Stimulated activated CD4-positive, alpha-beta T cell treated with anti-CD3 and anti-CD28 coated beads, Interleukin-15, amount 100 ng/mL, for 48 hours (primary cell): Measurements from ENCODE around the gene ZNF146.
"Not testable (repeated sequence)": the region's sequence is repeated elsewhere in the genome, so short reads cannot be mapped to it uniquely, and the experiment has no call there.

ENCODE experiments used
- DNase-seq, 2 donors: peaks; one replicate each; pipeline ENCODE4 v3.0.0-alpha.2; 2020; ENCODE audit warnings: low read depth in 2 of 2

Gene ZNF146

GRCh38 chr19:36233626-36234025 is 18.7 kb downstream of the ZNF146 start:
- not testable (repeated sequence) for DNase-seq

DNA sequence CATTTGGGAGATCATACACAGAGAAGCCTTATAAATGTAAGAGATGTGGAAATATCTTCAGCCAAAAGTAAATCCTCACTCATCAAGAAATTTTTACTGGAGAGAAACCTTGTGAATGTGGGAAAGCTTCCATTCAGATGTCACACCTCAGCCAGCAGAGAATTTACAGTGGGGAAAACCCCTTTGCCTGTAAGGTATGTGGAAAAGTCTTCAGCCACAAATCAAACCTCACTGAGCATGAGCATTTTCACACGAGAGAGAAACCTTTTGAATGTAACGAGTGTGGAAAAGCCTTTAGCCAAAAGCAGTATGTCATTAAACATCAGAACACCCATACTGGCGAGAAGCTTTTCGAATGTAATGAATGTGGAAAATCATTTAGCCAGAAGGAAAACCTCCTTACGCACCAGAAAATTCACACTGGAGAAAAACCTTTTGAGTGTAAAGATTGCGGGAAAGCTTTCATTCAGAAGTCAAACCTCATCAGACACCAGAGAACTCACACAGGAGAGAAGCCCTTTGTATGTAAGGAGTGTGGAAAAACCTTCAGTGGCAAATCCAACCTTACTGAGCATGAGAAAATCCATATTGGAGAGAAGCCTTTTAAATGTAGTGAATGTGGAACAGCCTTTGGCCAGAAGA is 21.5 kb downstream of the ZNF146 start:
- DNase-seq, result no peak

DNA sequence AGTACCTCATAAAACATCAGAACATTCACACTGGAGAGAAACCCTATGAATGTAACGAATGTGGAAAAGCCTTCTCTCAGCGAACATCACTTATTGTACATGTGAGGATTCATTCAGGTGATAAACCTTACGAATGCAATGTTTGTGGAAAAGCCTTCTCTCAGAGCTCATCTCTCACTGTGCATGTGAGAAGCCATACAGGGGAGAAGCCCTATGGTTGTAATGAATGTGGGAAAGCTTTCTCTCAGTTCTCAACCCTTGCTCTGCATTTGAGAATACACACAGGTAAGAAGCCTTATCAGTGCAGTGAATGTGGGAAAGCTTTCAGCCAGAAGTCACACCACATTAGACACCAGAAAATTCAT is 22.0 kb downstream of the ZNF146 start:
- DNase-seq, result no peak

DNA sequence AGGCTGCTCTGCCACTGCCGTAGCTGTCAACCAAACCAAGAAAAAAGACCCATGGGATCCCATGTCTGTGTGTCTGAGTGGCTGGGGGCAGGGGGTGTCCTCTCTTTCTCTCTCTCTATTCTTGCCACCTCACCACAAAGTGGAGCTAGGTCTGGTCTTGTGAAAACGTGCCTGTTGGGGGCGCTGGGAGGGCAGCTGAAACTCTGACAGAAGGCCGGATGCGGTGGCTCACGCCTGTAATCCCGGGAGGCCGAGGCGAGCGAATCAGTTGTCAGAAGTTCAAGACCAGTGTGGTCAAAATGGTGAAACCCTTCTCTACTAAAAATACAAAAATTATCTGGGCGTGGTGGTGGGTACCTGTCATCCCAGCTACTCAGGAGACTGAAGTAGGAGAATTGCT is 29.2 kb downstream of the ZNF146 start:
- DNase-seq, result no peak

DNA sequence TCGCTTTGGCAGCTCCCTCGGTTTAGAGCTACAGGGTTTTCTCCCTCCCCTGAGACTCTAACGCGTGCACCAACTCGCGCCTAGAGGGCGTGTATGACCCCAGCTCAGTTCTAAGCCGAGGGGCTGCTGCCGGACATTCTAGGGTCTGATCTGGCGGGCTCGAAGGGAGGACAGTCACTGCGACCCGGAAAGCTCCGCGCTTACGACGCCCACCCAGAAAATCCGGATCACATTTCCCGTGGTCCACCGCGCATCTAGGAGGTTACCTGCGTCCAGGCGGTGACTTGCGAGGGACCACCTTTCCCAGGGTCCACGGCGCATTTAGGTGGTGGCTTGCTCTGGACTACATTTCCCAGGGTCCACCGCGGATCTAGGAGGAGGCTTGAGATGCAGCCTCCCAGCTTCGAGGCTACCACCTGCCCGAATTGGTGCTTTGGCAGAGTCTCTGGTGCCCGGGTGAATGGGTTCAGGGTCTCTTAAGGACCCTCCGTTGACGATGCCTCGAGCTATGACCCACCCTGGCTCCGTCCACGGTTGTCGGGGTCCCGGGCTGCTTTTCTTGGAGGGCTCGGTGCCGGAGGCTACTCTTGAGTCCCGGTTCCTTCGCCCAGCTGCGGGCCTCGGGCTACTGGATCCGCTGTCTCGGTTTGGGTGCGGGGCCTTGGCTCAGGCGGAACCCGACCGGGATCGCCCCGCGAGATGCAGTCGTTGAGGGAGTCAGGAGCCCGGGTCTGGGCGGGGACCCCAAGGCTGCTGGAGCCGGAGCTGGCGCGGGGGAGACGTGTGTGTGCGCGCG is 30.5 kb downstream of the ZNF146 start:
- no peak for DNase-seq

GRCh38 chr19:36246006-36246481 is 31.1 kb downstream of the ZNF146 start:
- DNase-seq, result no peak

DNA sequence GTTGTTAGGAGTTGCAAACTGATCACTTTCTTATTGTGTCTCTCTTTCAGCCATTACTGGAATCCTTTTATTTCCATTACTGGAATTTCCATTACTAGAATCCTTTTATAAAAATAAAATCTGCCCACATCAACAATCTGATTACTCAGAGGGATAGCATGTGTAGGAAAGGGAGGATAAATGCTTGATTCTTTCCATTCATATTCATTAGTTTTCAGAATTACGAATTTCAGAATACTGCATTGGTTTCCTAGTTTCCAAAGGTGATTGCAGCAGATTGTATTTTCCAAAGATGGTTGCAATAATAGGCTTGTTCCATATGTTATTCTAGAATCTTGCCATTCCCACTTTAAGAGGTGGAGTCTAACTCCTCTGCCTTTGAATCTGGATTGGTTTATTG is 37.1 kb downstream of the ZNF146 start:
- no peak for DNase-seq

GRCh38 chr19:36254848-36255247 is 39.9 kb downstream of the ZNF146 start:
- DNase-seq, result no peak

DNA sequence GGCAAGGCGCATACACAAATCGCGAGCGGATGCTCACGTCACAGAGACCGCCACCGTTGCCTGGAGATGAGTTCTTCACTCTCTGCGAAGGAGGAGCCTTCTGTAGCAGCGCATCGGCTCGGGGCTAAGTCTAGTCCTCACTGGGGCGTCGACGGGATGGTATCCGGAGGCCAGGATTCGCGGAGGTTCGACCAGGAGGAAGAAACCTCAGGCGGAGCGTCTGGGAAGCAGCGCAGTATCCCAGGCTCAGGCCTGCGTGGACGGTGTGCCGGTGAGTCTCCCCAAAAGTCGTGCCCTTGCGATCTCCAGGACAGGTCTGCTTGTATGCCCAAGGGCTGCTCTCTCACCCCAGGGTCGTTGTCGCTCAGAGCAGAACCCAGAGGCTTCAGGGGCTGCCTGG is 40.4 kb downstream of the ZNF146 start:
- no peak for DNase-seq

- DNase-seq, result no peak
Measured at GRCh38 chr19:36256064-36256463, 41.2 kb downstream of the ZNF146 start.

DNA sequence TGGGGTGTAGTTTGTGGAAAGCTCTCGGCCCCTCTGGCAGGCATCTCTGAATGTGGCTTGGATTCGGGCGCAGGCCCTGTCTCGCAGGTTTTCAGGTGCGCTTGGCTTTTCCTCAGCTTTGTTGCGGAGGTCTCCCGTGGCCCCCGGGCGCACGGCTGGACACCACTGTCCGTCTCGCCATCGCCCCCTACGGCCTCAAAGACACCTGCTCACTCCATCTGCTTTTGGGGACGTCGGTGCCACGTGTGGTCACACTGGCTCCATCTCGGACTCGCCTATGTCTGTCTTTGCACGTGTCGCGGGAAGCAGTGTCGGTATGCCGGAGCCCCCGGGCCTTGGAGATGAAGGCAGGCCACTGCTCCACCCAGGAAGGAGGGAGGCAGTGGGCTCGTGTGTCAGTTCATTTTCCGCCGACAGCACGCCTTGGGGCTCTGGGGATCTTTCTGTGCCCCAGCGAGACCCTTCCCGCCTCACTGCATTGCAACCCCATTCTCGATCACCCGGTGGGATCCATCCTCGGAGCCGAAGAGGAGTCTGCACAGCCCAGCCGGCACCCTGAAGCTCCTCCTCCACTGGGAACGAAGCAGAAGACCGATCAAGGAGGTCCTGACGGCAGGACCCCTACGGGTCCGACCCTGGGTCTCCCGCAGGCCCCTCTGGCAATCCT is 42.1 kb downstream of the ZNF146 start:
- DNase-seq, result no peak

DNA sequence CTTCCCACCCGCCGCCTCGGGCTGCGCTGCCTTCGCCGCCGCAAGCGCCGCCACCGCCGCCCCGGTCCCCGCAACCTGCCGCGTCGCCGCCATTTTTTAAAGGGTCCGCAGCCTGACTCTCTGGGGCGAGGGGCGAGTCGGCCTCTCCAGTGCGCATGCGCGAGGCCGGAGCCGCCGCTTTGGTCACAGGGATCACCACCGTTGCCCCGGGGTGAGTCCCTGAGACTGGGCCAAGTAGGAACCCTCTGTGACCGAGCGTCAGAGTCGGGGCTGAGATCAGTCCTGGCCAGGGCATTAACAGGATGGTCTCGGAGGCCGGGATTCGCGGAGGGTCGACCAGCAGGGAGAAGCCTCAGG is 42.6 kb downstream of the ZNF146 start:
- DNase-seq, result no peak

DNA sequence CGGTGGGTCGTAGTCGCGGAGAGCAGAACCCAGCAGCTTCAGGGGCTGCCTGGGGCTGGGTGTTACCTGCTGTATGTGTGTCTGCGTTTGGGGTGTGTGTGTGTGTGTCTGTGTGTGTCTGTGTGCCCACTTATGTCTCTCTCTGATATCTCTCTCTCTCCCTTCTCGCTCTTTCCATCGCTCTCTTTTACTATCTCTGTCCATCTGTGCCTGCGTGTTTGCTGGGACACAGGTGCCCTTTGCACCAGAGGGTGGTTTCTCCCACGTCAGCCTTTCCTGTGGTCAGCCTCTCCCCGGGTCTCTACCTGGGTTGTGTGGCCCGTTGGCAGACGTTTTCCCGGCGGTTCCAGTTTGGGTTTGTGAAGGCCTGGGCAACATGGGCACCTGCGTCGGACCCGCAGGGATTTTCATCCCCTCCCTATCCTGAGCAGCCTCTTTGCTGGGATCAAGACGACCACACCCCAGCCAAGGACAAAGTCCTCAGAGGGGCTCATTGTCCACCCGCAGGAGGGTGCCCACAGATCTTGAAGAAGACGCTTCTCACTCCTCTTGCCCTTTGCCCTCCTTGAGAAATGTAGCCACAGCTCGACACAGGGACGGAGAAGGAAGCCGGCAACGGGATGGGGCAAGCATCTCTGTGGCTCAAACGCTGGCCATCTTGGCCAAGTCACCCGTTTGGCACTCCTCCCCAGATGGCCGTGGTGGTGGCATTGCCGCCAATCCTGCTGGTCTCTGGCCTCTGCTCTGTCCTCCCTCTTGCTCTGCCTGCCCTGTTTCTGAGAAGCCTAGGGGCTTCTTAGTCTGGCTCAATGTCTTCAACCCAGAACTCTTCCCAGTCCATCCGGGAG is 43.3 kb downstream of the ZNF146 start:
- DNase-seq, result no peak

- DNase-seq, result no peak
Measured at GRCh38 chr19:36259211-36259610, 44.3 kb downstream of the ZNF146 start.

GRCh38 chr19:36265064-36265463 is 50.2 kb downstream of the ZNF146 start:
- DNase-seq, result no peak

DNA sequence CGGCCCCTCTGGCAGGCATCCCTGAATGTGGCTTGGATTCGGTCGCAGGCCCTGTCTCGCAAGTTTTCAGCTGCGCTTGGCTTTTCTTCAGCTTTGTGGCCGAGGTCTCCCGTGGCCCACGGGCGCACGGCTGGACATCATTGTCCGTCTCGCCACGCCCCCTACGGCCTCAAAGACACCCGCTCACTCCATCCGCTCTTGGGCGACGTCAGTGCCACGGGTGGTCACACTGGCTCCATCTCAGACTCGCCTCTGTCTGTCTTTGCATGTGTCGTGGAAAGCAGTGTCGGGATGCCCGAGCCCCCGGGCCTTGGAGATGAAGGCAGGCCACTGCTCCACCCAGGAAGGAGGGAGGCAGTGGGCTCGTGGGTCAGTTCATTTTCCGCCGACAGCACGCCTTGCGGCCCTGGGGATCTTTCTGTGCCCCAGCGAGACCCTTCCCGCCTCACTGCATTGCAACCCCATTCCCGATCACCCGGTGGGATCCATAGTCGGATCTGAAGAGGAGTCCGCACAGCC is 51.0 kb downstream of the ZNF146 start:
- DNase-seq, result no peak

- no peak for DNase-seq
Measured at GRCh38 chr19:36266375-36266961, 51.6 kb downstream of the ZNF146 start.

DNA sequence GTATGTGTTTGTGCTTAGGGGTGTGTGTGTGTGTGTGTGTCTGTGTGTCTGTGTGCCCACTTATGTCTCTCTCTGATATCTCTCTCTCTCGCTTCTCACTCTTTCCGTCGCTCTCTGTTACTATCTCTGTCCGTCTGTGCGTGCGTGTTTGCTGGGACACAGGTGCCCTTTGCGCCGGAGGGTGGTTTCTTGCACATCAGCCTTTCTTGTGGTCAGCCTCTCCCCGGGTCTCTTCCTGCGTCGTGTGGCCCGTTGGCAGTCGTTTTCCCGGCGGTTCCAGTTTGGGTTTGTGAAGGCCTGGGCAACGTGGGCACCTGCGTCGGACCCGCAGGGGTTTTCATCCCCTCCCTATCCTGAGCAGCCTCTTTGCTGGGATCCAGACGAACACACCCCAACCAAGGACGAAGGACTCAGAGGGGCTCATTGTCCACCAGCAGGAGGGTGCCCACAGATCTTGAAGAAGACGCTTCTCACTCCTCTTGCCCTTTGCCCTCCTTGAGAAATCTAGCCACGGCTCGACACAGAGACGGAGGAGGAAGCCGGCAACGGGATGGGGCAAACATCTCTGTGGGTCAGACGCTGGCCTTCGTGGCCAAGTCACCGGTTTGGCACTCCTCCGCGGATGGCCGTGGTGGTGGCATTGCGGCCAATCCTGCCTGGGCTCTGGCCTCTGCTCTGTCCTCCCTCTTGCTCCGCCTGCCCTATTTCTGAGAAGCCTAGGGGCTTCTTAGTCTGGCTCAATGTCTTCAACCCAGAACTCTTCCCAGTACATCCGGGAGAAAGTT is 52.3 kb downstream of the ZNF146 start:
- DNase-seq, result no peak

DNA sequence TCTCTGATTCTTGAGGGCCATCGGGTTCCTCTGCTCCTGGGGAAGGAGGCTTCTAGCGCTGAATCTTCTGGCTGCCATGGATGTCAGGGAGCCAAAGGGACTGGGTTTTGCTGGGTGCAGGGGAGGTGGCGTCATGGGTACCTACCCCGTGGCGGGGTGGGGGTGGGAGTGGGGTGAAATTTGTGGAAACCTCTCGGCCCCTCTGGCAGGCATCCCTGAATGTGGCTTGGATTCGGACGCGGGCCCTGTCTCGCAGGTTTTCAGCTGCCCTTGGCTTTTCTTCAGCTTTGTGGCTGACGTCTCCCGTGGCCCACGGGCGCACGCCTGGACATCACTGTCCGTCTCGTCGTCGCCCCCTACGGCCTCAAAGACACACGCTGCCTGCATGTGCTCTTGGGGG is 53.2 kb downstream of the ZNF146 start:
- DNase-seq, result not testable (repeated sequence)

GRCh38 chr19:36268591-36268990 is 53.7 kb downstream of the ZNF146 start:
- DNase-seq, result not testable (repeated sequence)

DNA sequence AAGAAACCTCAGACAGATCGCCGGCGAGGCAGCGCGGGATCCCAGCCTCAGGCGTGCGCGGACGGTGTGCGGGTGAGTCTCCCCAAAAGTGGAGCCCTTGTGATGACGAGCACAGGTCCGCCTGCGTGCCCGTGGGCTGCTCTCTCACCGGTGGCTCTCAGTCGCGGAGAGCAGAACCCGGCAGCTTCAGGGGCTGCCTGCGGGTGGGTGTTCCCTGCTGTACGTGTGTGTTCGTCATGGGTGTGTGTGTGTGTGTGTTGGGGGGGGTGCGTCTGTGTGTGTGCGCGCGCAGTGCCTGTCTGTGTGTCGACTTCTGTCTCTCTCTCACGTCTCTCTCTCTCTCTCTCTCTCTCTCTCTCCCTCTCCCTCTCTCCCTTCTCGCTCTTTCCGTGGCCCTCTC is 54.4 kb downstream of the ZNF146 start:
- DNase-seq, result not testable (repeated sequence)
